HG02885 (cell line): ENCODE results near the gene PRSS1.
A peak's percentile ranks its signal among the peaks of the same experiment; 100 is the strongest.
"Not testable (repeated sequence)": the region's sequence is repeated elsewhere in the genome, so short reads cannot be mapped to it uniquely, and the experiment has no call there.

Experiments
- ATAC-seq: cut with Tn5 transposase; IDR thresholded peaks from one replicate; pipeline ENCODE4 v1.9.1; 2021; ENCODE audit warnings: mild to moderate bottlenecking; ENCODE audit not compliant: unreplicated experiment, poor library complexity

The PRSS1 gene

GRCh38 chr7:142749218-142749993 lies at the start of gene PRSS1:
PRSS1 (plus strand) TSS chr7:142749472; CDS start chr7:142749485, 13 bp downstream.
- no peak for ATAC-seq

- ATAC-seq = not testable (repeated sequence)
These were observed 48.3 kb upstream of the PRSS1 start for GRCh38 chr7:142700935-142701334.

GRCh38 chr7:142703655-142704305 lies 45.5 kb upstream of the PRSS1 start:
- no peak for ATAC-seq

- ATAC-seq = not testable (repeated sequence)
These were observed 40.5 kb upstream of the PRSS1 start for GRCh38 chr7:142708726-142709125.

GRCh38 chr7:142709921-142710320 lies 39.4 kb upstream of the PRSS1 start:
- no peak for ATAC-seq

GRCh38 chr7:142711196-142711595 lies 38.1 kb upstream of the PRSS1 start:
- ATAC-seq = no peak

GRCh38 chr7:142711746-142712616 lies 37.3 kb upstream of the PRSS1 start:
- ATAC-seq = no peak

GRCh38 chr7:142712617-142712957 lies 36.7 kb upstream of the PRSS1 start:
- no peak for ATAC-seq

GRCh38 chr7:142714375-142714774 lies 34.9 kb upstream of the PRSS1 start:
- no peak for ATAC-seq

- ATAC-seq = no peak
These were observed 32.7 kb upstream of the PRSS1 start for GRCh38 chr7:142716596-142716995.

GRCh38 chr7:142717453-142717852 lies 31.8 kb upstream of the PRSS1 start:
- no peak for ATAC-seq

- ATAC-seq = no peak
These were observed 31.0 kb upstream of the PRSS1 start for GRCh38 chr7:142718313-142718712.

- no peak for ATAC-seq
These were observed 29.0 kb upstream of the PRSS1 start for GRCh38 chr7:142720172-142720773.

- ATAC-seq = no peak
These were observed 28.3 kb upstream of the PRSS1 start for GRCh38 chr7:142720986-142721385.

- ATAC-seq = no peak
These were observed 27.0 kb upstream of the PRSS1 start for GRCh38 chr7:142722248-142722794.

- ATAC-seq = peak; percentile 99
These were observed 16.0 kb upstream of the PRSS1 start for GRCh38 chr7:142733271-142733670.

- ATAC-seq = peak; percentile 94
These were observed 9.3 kb upstream of the PRSS1 start for GRCh38 chr7:142739923-142740492.

- no peak for ATAC-seq
These were observed 8.5 kb upstream of the PRSS1 start for GRCh38 chr7:142740786-142741185.

GRCh38 chr7:142741932-142742331 lies 7.3 kb upstream of the PRSS1 start:
- not testable (repeated sequence) for ATAC-seq

- no peak for ATAC-seq
These were observed 4.1 kb upstream of the PRSS1 start for GRCh38 chr7:142745091-142745635.
